Renal cortical epithelial cell (primary cell): ENCODE results near the gene C10orf90. TPM values are rescaled to one million over a fixed set of nuclear protein-coding genes. Genes with fewer than 3 reads are reported as not detected.
A peak's percentile ranks its signal among the peaks of the same experiment; 100 is the strongest.

Experiments used
- DNase-seq: peaks from one replicate; pipeline ENCODE4 v3.0.0-alpha.2; 2011; ENCODE audit warnings: low read depth
- total RNA-seq: library from RNA; depleted of rRNA; stranded (reverse); fragments of >200 nt; gene quantifications from 2 replicates; pipeline ENCODE4 v1.2.3, GENCODE V29; 2014

The C10orf90 gene
- total RNA-seq, 1 donor from 2014 or later = not detected

DNA sequence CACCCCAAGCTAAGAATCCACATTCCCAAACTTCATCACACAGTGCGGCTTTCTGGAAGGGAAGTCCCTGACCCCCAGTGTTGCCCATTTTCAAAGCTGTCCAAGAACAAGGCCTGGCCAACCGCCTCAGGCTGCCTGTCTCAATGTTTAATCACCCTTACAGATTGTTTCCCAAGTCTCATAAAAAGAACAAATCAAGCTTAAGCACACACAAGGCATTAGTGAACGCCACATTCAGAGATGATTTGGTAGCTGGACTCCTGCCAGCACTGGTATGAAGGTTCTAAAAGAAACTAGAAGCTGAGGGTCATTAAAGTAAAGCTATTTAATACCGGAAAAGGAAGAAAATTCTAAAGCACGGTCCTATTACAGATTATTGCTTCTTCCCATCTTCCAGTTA, 35.6 kb downstream of the C10orf90 start:
- peak; percentile 79 for DNase-seq

DNA sequence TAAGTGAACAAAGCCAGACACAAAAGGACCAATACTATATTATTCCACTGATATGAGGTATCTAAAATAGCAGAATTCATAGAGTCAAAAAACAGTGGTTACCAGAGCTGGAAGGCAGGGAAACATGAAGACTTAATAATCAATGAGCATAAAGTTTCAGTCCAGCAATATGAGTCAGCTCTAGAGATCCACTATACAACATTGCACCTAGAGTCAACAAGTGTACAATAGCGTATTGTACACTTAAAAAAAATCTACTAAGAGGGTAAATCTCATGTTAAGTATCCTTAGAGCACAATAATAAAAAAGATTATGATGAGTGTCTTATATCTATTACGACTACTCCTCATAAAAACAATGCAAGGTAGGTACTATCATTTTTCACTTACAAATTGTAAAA, 36.1 kb downstream of the C10orf90 start:
- peak; percentile 6 for DNase-seq

- no peak for DNase-seq
Observed at GRCh38 chr10:126632705-126633104, 37.8 kb downstream of the C10orf90 start.

DNA sequence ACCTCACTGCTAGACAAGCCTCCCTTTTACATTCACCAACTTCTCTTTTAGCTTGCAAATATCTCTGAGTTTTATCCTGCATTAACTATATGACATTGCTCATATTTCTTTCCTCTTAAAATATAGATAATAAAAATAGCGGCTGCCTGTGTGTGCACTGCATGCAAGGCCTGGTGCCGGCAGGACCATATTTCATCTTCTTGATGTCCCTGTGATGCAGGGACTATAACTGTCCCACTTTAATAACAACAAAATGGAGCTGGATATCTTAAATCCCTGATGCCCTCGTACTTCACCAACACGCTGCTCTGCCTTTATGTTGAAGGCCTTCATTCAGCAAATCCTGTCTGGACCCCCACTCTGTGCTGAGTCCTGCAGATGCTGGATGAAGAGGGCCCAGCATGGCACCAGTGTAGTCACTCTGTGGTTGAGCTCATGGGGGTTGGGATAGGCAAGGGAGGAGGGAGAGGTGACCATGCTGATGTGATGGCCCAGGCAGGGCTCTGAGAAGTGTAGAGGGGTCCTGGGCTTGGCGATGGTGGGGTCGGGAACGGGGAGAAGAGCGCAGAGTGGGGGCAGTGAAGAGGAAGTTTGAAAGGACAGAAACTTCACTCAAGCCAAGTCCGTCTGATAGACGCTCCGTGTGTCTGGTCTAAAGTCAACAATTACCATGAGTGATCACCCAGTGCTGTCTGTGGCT, 40.4 kb downstream of the C10orf90 start:
- DNase-seq = no peak

DNA sequence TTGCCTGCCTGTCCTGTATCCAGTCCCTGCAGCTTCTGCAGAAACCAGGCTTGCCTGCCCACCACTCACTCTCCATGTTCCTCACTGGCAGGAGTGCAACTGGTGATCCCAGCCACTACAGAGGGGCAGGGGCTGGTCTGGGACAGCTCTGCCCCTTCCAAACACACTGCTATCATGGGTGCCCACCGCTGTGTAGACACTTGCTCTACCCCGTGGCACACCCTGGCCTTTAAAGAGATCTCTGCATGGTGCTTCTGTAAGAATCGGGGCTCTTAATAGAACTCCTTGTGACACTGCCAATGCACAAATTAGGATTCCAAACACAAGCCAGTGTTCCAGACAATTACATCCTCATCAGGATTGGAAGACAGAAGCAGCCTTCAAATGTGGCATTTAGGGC, 41.7 kb downstream of the C10orf90 start:
- DNase-seq = no peak

DNA sequence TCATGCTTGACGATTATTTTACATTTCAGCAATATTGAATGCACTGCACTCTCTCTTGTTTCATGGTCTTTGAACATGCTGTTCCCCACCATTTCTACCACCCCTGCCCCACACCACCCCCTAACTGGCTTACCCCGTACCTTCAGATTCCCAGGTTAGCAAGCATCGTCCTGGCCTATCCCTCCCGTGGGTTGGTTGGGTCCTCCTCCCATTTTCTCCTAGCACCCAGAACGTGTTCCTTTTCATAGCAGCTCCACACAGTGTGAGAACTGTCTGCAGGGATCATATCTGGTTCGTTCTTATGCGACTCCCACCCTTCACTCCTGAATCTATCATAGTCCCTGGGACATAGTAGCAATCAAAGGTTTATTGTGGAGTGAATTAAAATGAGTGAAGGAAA, 48.6 kb downstream of the C10orf90 start:
- DNase-seq = no peak

DNA sequence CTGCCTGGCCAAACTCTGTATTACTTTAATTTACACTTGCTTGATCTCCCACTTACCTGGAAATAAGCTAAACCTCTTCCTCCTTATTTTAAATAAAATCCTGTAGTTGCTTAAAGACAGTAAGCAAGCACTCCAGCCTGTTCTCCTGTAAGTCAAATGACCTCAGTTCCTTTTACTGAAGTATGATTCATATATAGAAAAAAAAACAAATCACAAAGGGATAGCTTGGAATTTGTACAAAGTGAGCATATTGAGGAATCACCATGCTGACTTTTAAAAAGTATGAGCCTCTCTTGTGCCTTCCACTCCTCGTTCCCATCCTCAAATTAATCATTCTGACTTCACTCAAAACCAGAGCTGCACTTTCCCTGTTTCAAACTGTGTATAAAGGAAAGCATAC, 52.0 kb downstream of the C10orf90 start:
- no peak for DNase-seq

DNA sequence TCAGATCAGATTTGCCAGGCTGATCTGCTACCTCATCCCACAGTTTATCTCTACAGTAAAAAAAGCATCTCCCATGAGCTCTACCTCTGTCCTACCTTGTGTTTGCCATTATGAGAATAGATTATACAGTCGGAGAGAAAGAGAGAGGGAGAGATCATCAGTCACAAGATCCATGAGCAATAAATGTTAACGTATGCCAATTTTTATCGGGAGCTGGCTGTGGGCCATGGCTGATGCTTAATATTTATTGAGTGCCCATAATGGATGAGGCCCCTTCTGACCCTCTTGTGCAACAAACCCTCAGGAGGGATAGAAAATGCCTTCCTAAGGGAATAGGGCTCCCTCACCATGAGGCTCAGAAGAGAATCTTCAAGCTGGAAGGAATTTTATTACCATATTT, 52.8 kb downstream of the C10orf90 start:
- DNase-seq = no peak

GRCh38 chr10:126617208-126617607, 53.3 kb downstream of the C10orf90 start:
- DNase-seq = no peak

DNA sequence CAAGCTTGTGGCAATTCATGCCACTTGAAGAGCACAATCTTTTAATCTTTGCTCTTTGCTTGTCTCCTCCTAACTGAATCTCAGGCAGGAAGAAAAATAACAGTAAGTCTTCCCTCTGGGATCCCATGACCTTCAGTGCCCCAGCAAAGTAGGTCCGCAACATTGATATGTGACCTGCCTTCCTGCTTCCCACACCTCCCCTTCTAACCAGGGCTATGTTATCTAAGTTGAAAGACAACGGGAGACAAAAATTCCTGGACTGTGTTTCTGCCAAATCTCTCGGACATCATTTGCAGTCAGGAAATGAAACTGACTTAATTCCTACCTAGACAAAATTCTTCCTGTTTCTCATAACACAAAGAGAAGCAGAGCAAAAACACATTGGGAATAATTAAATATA, 53.8 kb downstream of the C10orf90 start:
- no peak for DNase-seq

DNA sequence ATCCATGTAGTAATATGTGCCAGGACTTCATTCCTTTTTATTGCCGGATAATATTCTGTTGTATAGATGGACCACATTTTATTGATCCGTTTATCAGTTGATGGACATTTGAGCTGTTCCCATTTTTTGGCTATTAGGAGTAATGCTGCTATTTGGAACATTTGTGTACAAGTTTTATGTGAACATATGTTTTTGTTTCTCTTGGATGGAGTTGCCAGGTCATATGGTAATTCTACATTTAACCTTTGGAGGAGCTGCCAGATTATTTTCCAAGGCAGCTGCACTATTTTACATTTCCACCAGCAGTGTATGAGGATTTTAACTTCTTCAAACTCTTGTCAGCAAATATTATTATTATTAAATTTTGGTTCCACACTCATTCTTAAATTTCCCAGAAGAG, 59.2 kb downstream of the C10orf90 start:
- DNase-seq = no peak

DNA sequence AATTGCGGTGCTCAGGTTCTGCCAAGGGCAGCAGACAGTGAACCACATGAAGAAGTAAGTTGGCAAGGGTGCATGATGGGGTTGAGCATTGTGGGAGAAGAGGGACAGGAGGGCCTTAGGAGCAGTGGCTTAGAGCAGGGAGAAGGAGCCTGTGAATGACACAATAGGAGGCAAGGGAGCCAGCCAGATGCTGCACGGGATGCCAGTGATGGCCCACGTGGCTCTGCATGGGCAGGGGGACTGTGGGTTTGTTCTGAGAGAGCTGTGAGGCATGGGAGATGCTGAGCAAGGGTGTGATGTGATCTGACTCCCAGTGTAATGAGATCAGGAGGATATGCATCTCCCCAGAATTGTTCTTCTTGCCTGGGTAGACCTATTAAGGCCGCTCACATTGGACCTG, 60.9 kb downstream of the C10orf90 start:
- no peak for DNase-seq

DNA sequence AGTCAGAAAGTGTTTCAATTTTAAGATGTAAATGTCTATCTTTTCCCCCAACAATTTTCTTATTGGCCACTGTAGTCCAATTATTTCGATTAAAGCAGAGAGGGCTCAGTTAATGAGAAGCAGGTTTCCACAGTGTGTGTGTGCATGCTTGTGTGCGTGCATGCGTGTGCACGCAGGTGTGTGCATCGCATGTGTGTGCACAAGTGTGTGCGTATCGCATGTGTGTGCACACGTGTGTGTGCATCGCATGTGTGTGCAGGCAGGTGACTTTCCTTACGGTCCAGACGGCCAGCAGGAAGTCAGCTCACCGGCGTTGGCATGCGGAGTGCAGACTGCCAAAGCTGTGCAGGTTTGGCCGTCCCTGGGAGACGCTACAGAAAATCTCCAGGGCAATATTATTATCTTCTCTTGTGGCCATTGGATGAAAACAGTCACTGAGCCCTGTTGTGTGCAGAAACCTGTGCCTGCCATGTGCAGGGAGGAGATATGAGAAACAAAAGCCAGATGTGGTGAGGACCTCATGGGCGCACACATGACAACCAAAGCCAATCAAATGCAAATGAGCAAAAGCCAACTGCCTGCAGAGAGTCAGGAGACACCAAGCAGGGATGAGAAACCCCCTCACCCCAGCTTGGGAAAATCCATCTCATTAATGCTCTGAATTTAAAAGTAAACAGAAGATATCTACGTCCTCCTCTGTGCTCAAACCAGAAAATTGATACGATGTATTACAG, 70.4 kb downstream of the C10orf90 start:
- DNase-seq = no peak

DNA sequence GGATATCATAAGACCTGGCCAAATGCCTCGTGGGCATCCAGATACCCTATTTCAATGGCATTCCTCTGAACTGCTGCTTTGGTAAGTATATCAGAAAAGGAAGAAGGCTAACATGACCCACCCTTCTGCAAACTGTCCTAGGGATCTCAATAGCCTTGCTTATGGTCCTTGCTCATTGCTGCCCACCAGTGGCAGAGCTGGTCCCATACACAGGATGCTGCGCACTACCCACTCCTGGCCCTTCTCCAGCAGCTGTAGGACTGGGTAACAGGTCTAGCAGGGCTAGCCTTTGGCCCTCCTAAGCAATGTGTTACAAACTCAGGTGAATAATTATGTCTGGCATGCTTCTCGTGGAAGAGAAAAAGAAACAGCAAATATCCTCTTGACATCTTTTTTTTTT, 72.5 kb downstream of the C10orf90 start:
- DNase-seq = peak; percentile 29

- DNase-seq = no peak
Observed at GRCh38 chr10:126597211-126597610, 73.3 kb downstream of the C10orf90 start.

- DNase-seq = no peak
Observed at GRCh38 chr10:126596472-126597016, 73.9 kb downstream of the C10orf90 start.

- no peak for DNase-seq
Observed at GRCh38 chr10:126595160-126595559, 75.3 kb downstream of the C10orf90 start.

- no peak for DNase-seq
Observed at GRCh38 chr10:126593968-126594701, 76.4 kb downstream of the C10orf90 start.

GRCh38 chr10:126592901-126593300, 77.6 kb downstream of the C10orf90 start:
- no peak for DNase-seq

DNA sequence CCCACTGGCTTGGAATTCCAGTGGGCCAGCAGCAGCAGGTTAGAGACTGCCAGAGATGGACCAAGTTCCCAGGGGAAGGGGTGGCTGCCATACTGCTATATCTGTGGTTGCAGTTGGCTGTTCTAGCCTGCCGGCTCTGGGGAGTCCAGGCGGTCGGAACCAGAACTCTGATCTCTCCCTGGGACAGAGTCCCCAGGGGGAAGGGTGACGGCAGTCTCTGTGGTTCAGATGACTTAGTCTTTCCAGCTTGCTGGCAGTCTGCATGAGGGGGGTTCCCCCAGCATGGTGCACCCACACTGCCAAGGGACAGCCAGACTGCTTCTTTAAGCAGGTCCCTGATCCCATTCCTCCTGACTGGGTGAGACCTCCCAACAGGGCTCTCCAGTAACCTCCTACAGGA, 82.5 kb downstream of the C10orf90 start:
- DNase-seq = no peak

DNA sequence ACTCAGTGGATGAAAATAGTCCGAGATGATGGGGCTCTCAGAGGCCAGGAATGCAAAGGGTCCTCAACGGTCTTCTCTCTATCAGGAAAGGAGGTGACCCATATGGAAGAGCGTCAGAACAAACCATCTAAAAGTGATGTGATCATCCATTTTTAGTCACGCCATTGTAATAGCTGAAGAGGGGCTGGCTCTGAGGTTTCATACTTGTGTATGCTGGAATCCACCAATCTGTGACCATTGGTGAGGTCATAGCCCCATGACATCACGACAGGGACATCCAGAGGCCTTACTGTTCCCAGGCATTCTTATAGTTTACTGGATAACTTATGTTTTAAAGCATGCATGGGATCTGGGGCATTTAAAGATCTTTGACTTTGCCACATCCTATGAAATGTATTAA, 83.6 kb downstream of the C10orf90 start:
- DNase-seq = no peak

- DNase-seq = no peak
Observed at GRCh38 chr10:126586128-126586527, 84.4 kb downstream of the C10orf90 start.
